VCaP (cell line): ENCODE results near the gene MAP3K6.

ENCODE experiments used
- H3K27ac ChIP-seq: fragments of 450-650 bp; 2 replicates; pipeline ENCODE4 v1.5.1; 2017
- CTCF ChIP-seq: fragments of 450-650 bp; conservative IDR thresholded peaks from 2 replicates; pipeline ENCODE4 v1.5.1; 2017; ENCODE audit warnings: mild to moderate bottlenecking, moderate library complexity

MAP3K6 gene

GRCh38 chr1:27380224-27380623 lies 13.5 kb upstream of the MAP3K6 start:
- no peak for TF ChIP-seq CTCF
- H3K27ac ChIP-seq: no peak overlapping the region

- H3K27ac ChIP-seq: no peak overlapping the region
- TF ChIP-seq CTCF: no peak
These were observed 12.9 kb upstream of the MAP3K6 start for GRCh38 chr1:27379564-27380122.

- no peak for TF ChIP-seq CTCF
- H3K27ac ChIP-seq: no peak overlapping the region
These were observed 11.2 kb upstream of the MAP3K6 start for GRCh38 chr1:27377760-27378495.

GRCh38 chr1:27374362-27375086 lies 7.8 kb upstream of the MAP3K6 start, which contains the start of gene FCN3:
Gene FCN3 (minus strand): TSS chr1:27374824. CDS start chr1:27374818, 6 bp downstream.
- TF ChIP-seq CTCF: no peak
- H3K27ac ChIP-seq: no peak within 1 kb of the TSS

GRCh38 chr1:27372808-27373690 lies 6.3 kb upstream of the MAP3K6 start:
- H3K27ac ChIP-seq: no peak overlapping the region
- TF ChIP-seq CTCF: peak; percentile 12; the same call in 1 of the 2 replicates

GRCh38 chr1:27372022-27372807 lies 5.5 kb upstream of the MAP3K6 start:
- TF ChIP-seq CTCF: no peak
- no peak overlapping the region for H3K27ac ChIP-seq
